Panc1 (cell line): ENCODE data around the gene SUN1.

Source experiments
- POLR2AphosphoS5 ChIP-seq: IDR thresholded peaks from 2 replicates; pipeline ENCODE4 v1.6.1; 2012; ENCODE audit warnings: mild to moderate bottlenecking, low read depth, low read length, moderate library complexity
- TCF7L2 ChIP-seq: IDR thresholded peaks from 2 replicates; pipeline ENCODE4 v1.6.1; 2011; ENCODE audit warnings: mild to moderate bottlenecking, low read depth, low read length, inconsistent platforms
- TF ChIP-seq, protein P1 (sequence below): fragments of 450-650 bp; IDR thresholded peaks from 2 replicates; pipeline ENCODE4 v1.5.1; 2017; ENCODE audit warnings: mild to moderate bottlenecking
- TF ChIP-seq, protein P2 (sequence below), 2 experiments: IDR thresholded peaks; 2 replicates each; pipeline ENCODE4 v1.6.1; 2011 to 2012; ENCODE audit warnings: low read depth in 2 of 2, control low read depth in 1 of 2, low read length in 1 of 2, mild to moderate bottlenecking in 1 of 2, moderate library complexity in 1 of 2; ENCODE audit not compliant: insufficient read depth in 1 of 2

DNA sequence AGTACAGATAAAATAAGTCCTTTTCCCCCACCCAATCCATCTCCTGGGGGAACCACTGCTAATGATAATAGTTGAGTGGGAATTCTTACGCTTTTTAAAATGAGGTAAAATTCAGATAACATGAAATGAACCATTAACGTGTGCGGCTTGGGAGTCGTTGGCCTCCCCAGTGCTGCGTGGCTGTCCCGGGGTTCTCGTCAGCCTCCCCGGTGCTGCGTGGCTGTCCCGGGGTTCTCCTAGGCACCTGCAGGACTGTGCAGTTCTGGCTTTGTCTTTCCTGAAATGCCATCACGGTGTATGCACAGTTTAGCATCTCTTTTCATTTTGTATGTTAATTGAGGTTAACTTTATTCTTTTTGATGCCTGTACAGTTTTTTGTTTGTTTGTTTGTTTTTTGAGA is 13.5 kb downstream of the SUN1 start:
- TF ChIP-seq, protein P1, sequence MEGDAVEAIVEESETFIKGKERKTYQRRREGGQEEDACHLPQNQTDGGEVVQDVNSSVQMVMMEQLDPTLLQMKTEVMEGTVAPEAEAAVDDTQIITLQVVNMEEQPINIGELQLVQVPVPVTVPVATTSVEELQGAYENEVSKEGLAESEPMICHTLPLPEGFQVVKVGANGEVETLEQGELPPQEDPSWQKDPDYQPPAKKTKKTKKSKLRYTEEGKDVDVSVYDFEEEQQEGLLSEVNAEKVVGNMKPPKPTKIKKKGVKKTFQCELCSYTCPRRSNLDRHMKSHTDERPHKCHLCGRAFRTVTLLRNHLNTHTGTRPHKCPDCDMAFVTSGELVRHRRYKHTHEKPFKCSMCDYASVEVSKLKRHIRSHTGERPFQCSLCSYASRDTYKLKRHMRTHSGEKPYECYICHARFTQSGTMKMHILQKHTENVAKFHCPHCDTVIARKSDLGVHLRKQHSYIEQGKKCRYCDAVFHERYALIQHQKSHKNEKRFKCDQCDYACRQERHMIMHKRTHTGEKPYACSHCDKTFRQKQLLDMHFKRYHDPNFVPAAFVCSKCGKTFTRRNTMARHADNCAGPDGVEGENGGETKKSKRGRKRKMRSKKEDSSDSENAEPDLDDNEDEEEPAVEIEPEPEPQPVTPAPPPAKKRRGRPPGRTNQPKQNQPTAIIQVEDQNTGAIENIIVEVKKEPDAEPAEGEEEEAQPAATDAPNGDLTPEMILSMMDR: no peak
- TF ChIP-seq, protein P2, sequence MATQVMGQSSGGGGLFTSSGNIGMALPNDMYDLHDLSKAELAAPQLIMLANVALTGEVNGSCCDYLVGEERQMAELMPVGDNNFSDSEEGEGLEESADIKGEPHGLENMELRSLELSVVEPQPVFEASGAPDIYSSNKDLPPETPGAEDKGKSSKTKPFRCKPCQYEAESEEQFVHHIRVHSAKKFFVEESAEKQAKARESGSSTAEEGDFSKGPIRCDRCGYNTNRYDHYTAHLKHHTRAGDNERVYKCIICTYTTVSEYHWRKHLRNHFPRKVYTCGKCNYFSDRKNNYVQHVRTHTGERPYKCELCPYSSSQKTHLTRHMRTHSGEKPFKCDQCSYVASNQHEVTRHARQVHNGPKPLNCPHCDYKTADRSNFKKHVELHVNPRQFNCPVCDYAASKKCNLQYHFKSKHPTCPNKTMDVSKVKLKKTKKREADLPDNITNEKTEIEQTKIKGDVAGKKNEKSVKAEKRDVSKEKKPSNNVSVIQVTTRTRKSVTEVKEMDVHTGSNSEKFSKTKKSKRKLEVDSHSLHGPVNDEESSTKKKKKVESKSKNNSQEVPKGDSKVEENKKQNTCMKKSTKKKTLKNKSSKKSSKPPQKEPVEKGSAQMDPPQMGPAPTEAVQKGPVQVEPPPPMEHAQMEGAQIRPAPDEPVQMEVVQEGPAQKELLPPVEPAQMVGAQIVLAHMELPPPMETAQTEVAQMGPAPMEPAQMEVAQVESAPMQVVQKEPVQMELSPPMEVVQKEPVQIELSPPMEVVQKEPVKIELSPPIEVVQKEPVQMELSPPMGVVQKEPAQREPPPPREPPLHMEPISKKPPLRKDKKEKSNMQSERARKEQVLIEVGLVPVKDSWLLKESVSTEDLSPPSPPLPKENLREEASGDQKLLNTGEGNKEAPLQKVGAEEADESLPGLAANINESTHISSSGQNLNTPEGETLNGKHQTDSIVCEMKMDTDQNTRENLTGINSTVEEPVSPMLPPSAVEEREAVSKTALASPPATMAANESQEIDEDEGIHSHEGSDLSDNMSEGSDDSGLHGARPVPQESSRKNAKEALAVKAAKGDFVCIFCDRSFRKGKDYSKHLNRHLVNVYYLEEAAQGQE (IDR thresholded peaks at IDR 0.05; ENCODE audit: insufficient read depth in 1 of 2, low read depth in 2 of 2, low read length in 1 of 2): no peak
- no peak for TF ChIP-seq POLR2AphosphoS5
- TF ChIP-seq TCF7L2: no peak
